ENCODE data around the gene NTRK3.

- TF ChIP-seq CTCF (IDR thresholded peaks at IDR 0.05 in 8 of 11, conservative IDR thresholded peaks at IDR 0.05 in 3 of 11): no peak
- TF ChIP-seq POLR2AphosphoS5 (IDR thresholded peaks at IDR 0.05): no peak
- TF ChIP-seq POLR2A (IDR thresholded peaks at IDR 0.05): no peak
Measured at GRCh38 chr15:87817553-87817952, 439.0 kb downstream of the NTRK3 start.
